Endodermal cell (in vitro differentiated cells): Measurements from ENCODE around the gene ADARB1. TPM values are rescaled to one million over a fixed set of nuclear protein-coding genes. Genes with fewer than 3 reads are reported as not detected.

ENCODE experiments used
- DNase-seq: peaks from one replicate; pipeline ENCODE4 v3.0.0-alpha.2; 2017
- H3K27ac ChIP-seq: 2 replicates; pipeline ENCODE4 v1.5.1; 2013; ENCODE audit warnings: mild to moderate bottlenecking, low read depth, low read length, moderate library complexity
- H3K27me3 ChIP-seq: 2 replicates; pipeline ENCODE4 v1.6.1; 2013; ENCODE audit warnings: mild to moderate bottlenecking, low read length, moderate library complexity; ENCODE audit not compliant: insufficient read depth, control insufficient read depth, poor library complexity, severe bottlenecking
- H3K36me3 ChIP-seq: 2 replicates; pipeline ENCODE4 v1.7.0; 2013; ENCODE audit warnings: mild to moderate bottlenecking, low read length, moderate library complexity; ENCODE audit not compliant: control insufficient read depth, insufficient read depth
- H3K4me1 ChIP-seq: one replicate; pipeline ENCODE4 v1.7.0; 2013; ENCODE audit warnings: low read length; ENCODE audit not compliant: control insufficient read depth, insufficient read depth
- H3K4me3 ChIP-seq: 2 replicates; pipeline ENCODE4 v1.5.1; 2013; ENCODE audit warnings: mild to moderate bottlenecking, low read length, moderate library complexity
- H3K9ac ChIP-seq: 2 replicates; pipeline ENCODE4 v1.6.1; 2013; ENCODE audit warnings: mild to moderate bottlenecking, low read length, moderate library complexity; ENCODE audit not compliant: poor library complexity, severe bottlenecking; ENCODE audit errors: extremely low read depth
- H3K9me3 ChIP-seq: 2 replicates; pipeline ENCODE4 v1.6.1; 2013; ENCODE audit warnings: mild to moderate bottlenecking, low read length, moderate library complexity; ENCODE audit not compliant: control insufficient read depth
- H3K27ac Mint-ChIP-seq: 2 replicates; pipeline ENCODE4 v1.8.0; 2020; ENCODE audit warnings: mixed read lengths
- H3K27me3 Mint-ChIP-seq: 2 replicates; pipeline ENCODE4 v1.8.0; 2021; ENCODE audit warnings: mild to moderate bottlenecking, mixed read lengths; ENCODE audit not compliant: insufficient read depth
- H3K36me3 Mint-ChIP-seq: 2 replicates; pipeline ENCODE4 v1.8.0; 2020; ENCODE audit warnings: low read depth, mixed read lengths
- H3K4me1 Mint-ChIP-seq: 2 replicates; pipeline ENCODE4 v1.8.0; 2020; ENCODE audit warnings: mixed read lengths
- H3K4me3 Mint-ChIP-seq: 2 replicates; pipeline ENCODE4 v1.8.0; 2020; ENCODE audit warnings: mild to moderate bottlenecking, moderate library complexity, mixed read lengths
- H3K9me3 Mint-ChIP-seq: 2 replicates; pipeline ENCODE4 v1.8.0; 2020; ENCODE audit warnings: mild to moderate bottlenecking, mixed read lengths
- CTCF ChIP-seq: fragments of 200-600 bp; sonication (generic); conservative IDR thresholded peaks from 2 replicates; pipeline ENCODE4 v1.5.0; 2021; ENCODE audit warnings: antibody characterized with exemption, mild to moderate bottlenecking
- WGBS, 2 experiments: methylation state at CpG; one replicate each; pipeline versions ENCODE4 v1.1.5 to v1.1.7; 2013; ENCODE audit warnings: missing lambda C conversion rate in 2 of 2, mixed read lengths in 1 of 2; ENCODE audit not compliant: insufficient coverage in 1 of 2, insufficient read length in 1 of 2; 5-methylcytosine and 5-hydroxymethylcytosine counted together
- total RNA-seq, 2 donors: library from RNA; stranded (reverse); fragmentation: NEBNext Ultra II Directional in 1 of 2; extraction: Animal tissue kit (Norgen Biotek cat#: 25700) in 1 of 2; gene quantifications; 2 replicates in 1 of 2; 3 replicates in 1 of 2; pipeline ENCODE4 v1.2.1, GENCODE V29; 2021

ADARB1 gene
- total RNA-seq, 2 donors from 2014 or later: 11.5 to 20.1 TPM

- no peak overlapping the region for H3K27ac ChIP-seq
- Mint-ChIP-seq H3K4me3 (no peak overlapping the region), H3K27ac (no peak overlapping the region), H3K4me1 (peaks cover 4% of the 10 kb centered on the region), H3K9me3 (no peaks in the 10 kb centered on the region), H3K27me3 (peaks cover 1% of the 10 kb centered on the region), H3K36me3 (no peaks in the 10 kb centered on the region)
- TF ChIP-seq CTCF: no peak
- WGBS, 2 experiments: 88 to 89% methylated on average over 4 of the region's 4 CpGs
- no peaks in the 10 kb centered on the region for H3K4me1 ChIP-seq
- H3K9ac ChIP-seq: no peak overlapping the region
- no peaks in the 10 kb centered on the region for H3K36me3 ChIP-seq
- no peaks in the 10 kb centered on the region for H3K9me3 ChIP-seq
- no peak overlapping the region for H3K4me3 ChIP-seq
- no peak for DNase-seq
- no peaks in the 10 kb centered on the region for H3K27me3 ChIP-seq
These were observed 15.3 kb upstream of the ADARB1 start for GRCh38 chr21:45059121-45059520.

- no peaks in the 10 kb centered on the region for H3K9me3 Mint-ChIP-seq
- no peak for TF ChIP-seq CTCF
- H3K27me3 Mint-ChIP-seq: peaks cover 1% of the 10 kb centered on the region
- no peaks in the 10 kb centered on the region for H3K4me1 ChIP-seq
- H3K27ac Mint-ChIP-seq: no peak overlapping the region
- no peak overlapping the region for H3K4me3 Mint-ChIP-seq
- peaks cover 3% of the 10 kb centered on the region for H3K4me1 Mint-ChIP-seq
- H3K27me3 ChIP-seq: no peaks in the 10 kb centered on the region
- no peak for DNase-seq
- no peak overlapping the region for H3K4me3 ChIP-seq
- H3K9me3 ChIP-seq: no peaks in the 10 kb centered on the region
- H3K9ac ChIP-seq: no peak overlapping the region
- WGBS, 2 experiments: 93 to 98% methylated on average over 6 to 8 of the region's 8 CpGs
- no peaks in the 10 kb centered on the region for H3K36me3 Mint-ChIP-seq
- no peak overlapping the region for H3K27ac ChIP-seq
- no peaks in the 10 kb centered on the region for H3K36me3 ChIP-seq
These were observed 14.3 kb upstream of the ADARB1 start for GRCh38 chr21:45060089-45060488.

GRCh38 chr21:45060675-45061311 is 13.6 kb upstream of the ADARB1 start:
- H3K4me3 ChIP-seq: no peak overlapping the region
- no peak for DNase-seq
- no peak overlapping the region for H3K27ac ChIP-seq
- no peak overlapping the region for H3K27ac Mint-ChIP-seq
- no peaks in the 10 kb centered on the region for H3K4me1 ChIP-seq
- H3K9me3 ChIP-seq: no peaks in the 10 kb centered on the region
- no peaks in the 10 kb centered on the region for H3K36me3 Mint-ChIP-seq
- peaks cover 3% of the 10 kb centered on the region for H3K4me1 Mint-ChIP-seq
- no peaks in the 10 kb centered on the region for H3K27me3 ChIP-seq
- H3K27me3 Mint-ChIP-seq: peaks cover 1% of the 10 kb centered on the region
- no peak for TF ChIP-seq CTCF
- WGBS, 2 experiments: 90 to 91% methylated on average over 9 of the region's 9 CpGs
- H3K9ac ChIP-seq: no peak overlapping the region
- H3K9me3 Mint-ChIP-seq: no peaks in the 10 kb centered on the region
- H3K36me3 ChIP-seq: no peaks in the 10 kb centered on the region
- no peak overlapping the region for H3K4me3 Mint-ChIP-seq
